HG03558 (cell line): ENCODE results near the gene GLI2.

ENCODE experiments used
- ATAC-seq: cut with Tn5 transposase; IDR thresholded peaks from one replicate; pipeline ENCODE4 v1.9.1; 2021; ENCODE audit warnings: moderate number of reproducible peaks; ENCODE audit not compliant: unreplicated experiment; ENCODE audit errors: extremely low read depth

Gene GLI2

GRCh38 chr2:120767486-120768005, 31.9 kb downstream of the GLI2 start:
- ATAC-seq: no peak

GRCh38 chr2:120768112-120769048, 32.7 kb downstream of the GLI2 start:
- ATAC-seq: no peak

GRCh38 chr2:120769076-120769786, 33.6 kb downstream of the GLI2 start:
- ATAC-seq: no peak

- ATAC-seq: no peak
Measured at GRCh38 chr2:120769787-120770120, 34.1 kb downstream of the GLI2 start.

- no peak for ATAC-seq
Measured at GRCh38 chr2:120770176-120770575, 34.5 kb downstream of the GLI2 start.

GRCh38 chr2:120770641-120771040, 35.0 kb downstream of the GLI2 start:
- ATAC-seq: no peak

GRCh38 chr2:120771111-120771780, 35.6 kb downstream of the GLI2 start:
- no peak for ATAC-seq

GRCh38 chr2:120771781-120772208, 36.1 kb downstream of the GLI2 start:
- no peak for ATAC-seq

- ATAC-seq: no peak
Measured at GRCh38 chr2:120772261-120772660, 36.6 kb downstream of the GLI2 start.

- no peak for ATAC-seq
Measured at GRCh38 chr2:120773186-120773800, 37.6 kb downstream of the GLI2 start.

GRCh38 chr2:120774557-120775160, 39.0 kb downstream of the GLI2 start:
- no peak for ATAC-seq

- ATAC-seq: no peak
Measured at GRCh38 chr2:120775194-120775593, 39.5 kb downstream of the GLI2 start.

GRCh38 chr2:120775801-120776589, 40.3 kb downstream of the GLI2 start:
- ATAC-seq: no peak

- no peak for ATAC-seq
Measured at GRCh38 chr2:120776649-120777048, 41.0 kb downstream of the GLI2 start.

- ATAC-seq: no peak
Measured at GRCh38 chr2:120777170-120777751, 41.6 kb downstream of the GLI2 start.

- ATAC-seq: no peak
Measured at GRCh38 chr2:120777787-120778186, 42.1 kb downstream of the GLI2 start.

GRCh38 chr2:120778244-120778643, 42.6 kb downstream of the GLI2 start:
- ATAC-seq: no peak

- no peak for ATAC-seq
Measured at GRCh38 chr2:120779781-120780283, 44.2 kb downstream of the GLI2 start.

GRCh38 chr2:120780402-120780801, 44.7 kb downstream of the GLI2 start:
- no peak for ATAC-seq
